Neural cell (in vitro differentiated cells): Measurements from ENCODE around the gene EVA1B.

ENCODE experiments used
- EP300 ChIP-seq: fragments of 450-650 bp; conservative IDR thresholded peaks from 2 replicates; pipeline ENCODE4 v1.6.1; 2014; ENCODE audit warnings: antibody characterized with exemption, mild to moderate bottlenecking, moderate library complexity; ENCODE audit not compliant: poor library complexity, severe bottlenecking
- EZH2 ChIP-seq: fragments of 200-600, 300-800 bp; shearing (Covaris generic), sonication (generic); IDR thresholded peaks from 2 replicates; pipeline ENCODE4 v1.6.1; 2014; ENCODE audit warnings: antibody characterized with exemption, low read length, borderline replicate concordance, mild to moderate bottlenecking; ENCODE audit not compliant: insufficient read depth, poor library complexity, severe bottlenecking
- TF ChIP-seq, protein P1 (sequence below): fragments of 450-650 bp; IDR thresholded peaks from 2 replicates; pipeline ENCODE4 v1.5.1; 2014; ENCODE audit warnings: antibody characterized with exemption, mild to moderate bottlenecking, moderate library complexity; ENCODE audit not compliant: poor library complexity, severe bottlenecking

GRCh38 chr1:36323636-36324352, at the start of gene EVA1B:
- TF ChIP-seq EZH2 (no peak), EP300 (no peak)
- TF ChIP-seq, protein P1, sequence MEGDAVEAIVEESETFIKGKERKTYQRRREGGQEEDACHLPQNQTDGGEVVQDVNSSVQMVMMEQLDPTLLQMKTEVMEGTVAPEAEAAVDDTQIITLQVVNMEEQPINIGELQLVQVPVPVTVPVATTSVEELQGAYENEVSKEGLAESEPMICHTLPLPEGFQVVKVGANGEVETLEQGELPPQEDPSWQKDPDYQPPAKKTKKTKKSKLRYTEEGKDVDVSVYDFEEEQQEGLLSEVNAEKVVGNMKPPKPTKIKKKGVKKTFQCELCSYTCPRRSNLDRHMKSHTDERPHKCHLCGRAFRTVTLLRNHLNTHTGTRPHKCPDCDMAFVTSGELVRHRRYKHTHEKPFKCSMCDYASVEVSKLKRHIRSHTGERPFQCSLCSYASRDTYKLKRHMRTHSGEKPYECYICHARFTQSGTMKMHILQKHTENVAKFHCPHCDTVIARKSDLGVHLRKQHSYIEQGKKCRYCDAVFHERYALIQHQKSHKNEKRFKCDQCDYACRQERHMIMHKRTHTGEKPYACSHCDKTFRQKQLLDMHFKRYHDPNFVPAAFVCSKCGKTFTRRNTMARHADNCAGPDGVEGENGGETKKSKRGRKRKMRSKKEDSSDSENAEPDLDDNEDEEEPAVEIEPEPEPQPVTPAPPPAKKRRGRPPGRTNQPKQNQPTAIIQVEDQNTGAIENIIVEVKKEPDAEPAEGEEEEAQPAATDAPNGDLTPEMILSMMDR, result no peak
